GM21786 (cell line): ENCODE data around the gene RBMS3.
"Not testable (repeated sequence)": the region's sequence is repeated elsewhere in the genome, so short reads cannot be mapped to it uniquely, and the experiment has no call there.

Source experiments
- ATAC-seq: cut with Tn5 transposase; IDR thresholded peaks from one replicate; pipeline ENCODE4 v1.9.1; 2021; ENCODE audit not compliant: unreplicated experiment

The RBMS3 gene

DNA sequence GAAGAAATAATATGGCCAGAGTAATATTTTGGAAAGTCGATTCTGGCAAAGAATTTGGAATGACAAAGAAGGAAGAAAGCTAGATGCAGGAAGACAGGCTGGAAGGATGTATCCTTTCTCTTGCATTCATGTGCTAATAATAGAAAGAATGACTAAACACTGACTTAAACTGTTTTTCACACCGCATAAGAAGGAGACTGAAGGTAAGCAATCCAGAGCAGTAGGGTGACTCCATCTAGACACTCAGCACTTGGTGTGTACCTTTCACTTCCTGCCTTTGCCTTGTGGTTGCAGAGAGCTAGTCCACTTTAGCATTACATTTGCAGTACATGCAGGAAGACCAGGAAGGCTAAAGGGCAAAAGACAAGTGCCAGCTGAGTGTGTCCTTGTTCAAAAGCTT lies 234.6 kb downstream of the RBMS3 start:
- peak; percentile 66 for ATAC-seq

DNA sequence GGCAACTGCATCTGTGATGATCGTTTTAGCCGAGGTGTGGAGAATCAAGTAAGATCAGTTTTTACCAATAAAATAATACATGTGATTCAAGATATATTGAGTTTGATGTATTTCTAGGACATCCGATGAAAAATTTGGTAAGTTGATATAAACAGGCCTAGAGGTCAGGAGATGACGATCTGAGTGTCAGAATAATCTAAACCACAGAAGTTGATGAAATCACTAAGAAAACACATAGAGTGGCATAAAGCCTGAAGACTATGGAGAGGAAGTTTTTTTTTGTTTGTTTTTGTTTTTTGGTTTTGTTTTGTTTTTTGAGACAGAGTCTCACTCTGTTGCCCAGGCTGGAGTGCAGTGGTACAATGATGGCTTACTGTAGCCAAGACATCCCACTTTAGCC lies 235.3 kb downstream of the RBMS3 start:
- ATAC-seq, result no peak

DNA sequence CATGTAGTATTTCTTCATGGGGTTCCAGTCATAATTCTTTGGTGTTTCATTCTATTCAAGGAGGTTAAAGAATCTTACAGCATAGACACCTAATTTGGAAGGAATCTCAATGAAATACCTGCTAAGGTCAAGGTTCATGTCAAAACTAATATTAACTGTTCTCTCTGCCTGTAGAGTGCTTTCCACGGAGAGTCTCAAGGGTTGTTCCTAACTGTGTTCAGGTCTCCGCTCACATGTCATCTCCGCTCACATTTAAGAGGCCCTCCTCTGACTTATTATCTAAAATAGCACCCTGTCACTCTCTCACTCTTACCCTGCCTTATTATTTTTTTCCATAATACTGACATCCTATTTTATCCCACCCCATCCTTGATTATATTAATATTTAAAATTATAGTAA lies 239.9 kb downstream of the RBMS3 start:
- ATAC-seq, result no peak

DNA sequence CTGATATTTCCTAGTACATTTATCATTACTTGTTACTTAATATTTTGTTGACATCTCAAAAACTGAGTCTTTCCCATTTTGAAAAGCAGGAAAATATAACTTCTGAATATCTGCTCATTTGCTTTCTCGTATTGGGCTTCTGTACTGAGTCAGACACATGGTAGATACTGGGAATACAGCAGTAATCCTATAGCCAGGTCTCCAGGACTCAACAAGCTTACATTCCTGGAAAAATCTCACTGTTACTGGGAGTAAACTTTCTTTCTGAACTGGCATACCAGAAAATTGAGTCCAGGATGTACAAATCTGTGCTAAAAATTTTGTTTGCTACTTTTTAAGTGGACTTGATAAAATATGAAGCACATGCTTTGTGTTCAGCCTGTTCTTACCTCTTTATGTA lies 240.4 kb downstream of the RBMS3 start:
- no peak for ATAC-seq

DNA sequence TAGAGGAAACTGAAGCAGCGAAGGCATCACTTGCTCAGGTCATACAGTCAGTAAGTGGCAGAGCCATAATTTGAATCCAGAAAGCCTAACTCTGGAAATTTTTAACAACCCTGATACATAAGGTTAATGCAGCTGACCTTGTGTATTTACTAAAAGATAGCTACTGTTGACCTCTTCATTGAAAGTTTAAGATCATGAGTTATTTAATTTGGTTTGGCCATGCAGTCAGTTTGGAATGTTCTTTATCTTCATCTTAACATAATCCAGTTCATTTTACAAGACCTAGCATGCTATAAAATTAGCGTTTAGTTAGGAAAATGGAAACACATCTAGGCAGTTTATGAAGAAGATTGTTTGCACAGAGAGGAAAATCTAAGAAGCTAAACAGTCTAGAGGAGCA lies 240.9 kb downstream of the RBMS3 start:
- ATAC-seq, result no peak

DNA sequence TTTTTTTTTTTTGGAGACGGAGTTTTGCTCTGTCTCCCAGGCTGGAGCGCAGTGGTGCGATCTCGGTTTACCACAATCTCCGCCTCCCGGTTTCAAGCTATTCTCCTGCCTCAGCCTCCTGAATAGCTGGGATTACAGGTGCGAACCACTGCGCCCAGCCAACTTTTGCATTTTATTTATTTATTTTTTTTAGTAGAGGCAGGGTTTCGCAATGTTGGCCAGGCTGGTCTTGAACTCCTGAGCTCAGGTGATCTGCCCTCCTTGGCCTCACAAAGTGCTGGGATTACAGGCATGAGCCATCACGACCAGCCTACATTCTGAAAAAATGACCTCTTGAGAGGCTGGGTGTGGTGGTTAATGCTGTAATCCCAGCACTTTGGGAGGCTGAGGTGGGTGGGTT lies 243.6 kb downstream of the RBMS3 start:
- not testable (repeated sequence) for ATAC-seq

DNA sequence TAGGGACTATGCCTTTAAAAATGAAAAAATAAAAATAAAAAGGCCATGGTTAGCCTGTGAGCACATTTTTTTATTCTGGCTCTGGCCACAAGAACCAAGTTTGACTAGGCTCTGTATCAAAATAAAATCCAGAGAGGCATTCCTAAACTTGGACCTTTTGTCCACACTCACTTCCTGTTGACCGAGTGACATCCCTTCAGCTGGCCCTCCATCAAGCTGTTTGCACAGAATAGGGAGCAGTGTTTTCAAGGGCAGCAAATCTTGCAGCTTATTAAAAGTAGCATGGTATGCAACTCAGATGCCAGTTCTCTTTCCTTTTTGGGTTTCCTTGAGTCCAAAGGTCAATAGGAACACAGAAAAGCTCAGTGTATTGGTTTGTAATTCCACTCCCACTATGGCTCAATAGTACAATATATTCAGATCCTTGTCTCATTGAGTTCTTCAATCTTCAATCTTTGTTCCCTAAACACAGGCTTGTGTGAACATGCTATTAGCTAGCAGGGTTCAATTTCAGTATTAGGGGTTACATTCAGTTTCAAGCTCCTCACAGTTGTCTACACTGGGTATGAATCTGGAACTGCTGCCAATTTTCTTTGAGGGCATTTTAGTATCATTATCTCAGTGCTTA lies 244.5 kb downstream of the RBMS3 start:
- no peak for ATAC-seq

DNA sequence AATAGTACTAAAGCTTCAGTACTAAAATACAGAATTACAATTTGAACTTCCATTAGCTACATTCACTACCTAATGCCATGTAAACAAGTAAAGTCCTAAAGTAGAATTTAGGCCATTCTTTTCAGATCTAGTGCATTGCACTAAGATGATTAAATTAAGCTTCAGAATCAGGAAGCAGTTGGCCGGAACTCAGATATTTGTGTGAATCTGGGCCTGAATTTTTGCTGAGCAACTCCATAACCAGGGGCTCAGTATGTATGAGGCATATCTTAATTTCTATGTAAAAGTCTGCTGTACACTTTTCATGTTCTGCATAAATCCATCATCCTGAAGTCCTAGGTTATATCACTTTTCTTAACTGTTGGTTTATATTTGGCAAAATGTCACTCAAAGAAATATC lies 246.4 kb downstream of the RBMS3 start:
- no peak for ATAC-seq

DNA sequence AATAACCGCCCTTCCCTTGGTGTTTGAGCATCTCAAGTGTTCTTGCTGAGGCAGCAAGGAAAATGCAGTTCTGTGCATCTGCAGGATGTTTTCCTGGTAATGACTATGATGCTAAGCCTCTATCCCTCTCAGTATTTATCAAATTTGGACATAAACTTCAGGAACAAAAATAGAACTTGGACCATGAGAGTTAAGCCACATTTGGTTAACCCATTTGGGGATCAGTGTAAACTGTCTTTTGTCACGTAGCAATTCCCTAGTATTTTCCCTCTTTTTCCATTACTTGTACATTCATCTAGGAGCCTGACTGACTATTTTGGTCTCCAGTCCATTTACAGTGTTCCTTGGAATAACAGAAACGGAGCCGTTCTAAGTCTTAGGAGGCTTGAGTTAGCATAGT lies 250.8 kb downstream of the RBMS3 start:
- no peak for ATAC-seq

DNA sequence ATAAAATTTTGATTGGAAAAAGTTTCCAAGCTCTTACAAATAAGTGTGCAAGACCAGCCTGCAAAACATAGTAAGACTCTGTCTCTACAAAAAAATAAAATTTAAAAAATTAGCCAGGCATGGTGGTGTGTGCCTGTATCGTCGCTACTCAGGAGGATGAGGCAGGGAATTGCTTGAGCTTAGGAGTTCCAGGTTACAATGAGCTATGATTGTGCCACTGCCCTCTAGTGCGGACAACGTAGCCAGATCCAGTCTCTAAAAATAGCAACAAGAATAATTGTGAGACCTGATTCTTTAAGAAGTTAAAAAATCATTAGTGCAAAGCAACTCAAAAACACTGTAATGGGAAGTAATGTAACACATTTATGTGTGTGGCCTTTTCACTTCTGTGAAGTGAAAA lies 251.6 kb downstream of the RBMS3 start:
- no peak for ATAC-seq

DNA sequence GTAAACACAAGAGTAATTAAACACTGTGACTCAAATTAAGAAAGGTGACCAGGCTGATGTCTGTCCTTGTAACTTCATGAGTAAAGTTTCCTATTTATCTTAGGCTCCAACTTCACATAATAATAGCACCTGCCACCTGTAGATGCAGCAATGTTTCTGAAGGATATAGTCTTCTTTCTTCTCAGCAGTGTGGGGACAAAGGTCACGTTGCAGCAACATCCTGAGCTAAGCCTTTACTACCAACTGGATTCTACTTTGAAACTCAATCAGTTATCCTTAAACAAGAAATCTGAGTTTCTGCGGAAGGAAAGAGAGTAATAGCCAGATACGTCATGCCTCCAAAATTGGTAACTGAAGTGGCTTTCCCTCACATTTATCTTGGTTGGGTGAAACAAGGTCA lies 253.1 kb downstream of the RBMS3 start:
- no peak for ATAC-seq

DNA sequence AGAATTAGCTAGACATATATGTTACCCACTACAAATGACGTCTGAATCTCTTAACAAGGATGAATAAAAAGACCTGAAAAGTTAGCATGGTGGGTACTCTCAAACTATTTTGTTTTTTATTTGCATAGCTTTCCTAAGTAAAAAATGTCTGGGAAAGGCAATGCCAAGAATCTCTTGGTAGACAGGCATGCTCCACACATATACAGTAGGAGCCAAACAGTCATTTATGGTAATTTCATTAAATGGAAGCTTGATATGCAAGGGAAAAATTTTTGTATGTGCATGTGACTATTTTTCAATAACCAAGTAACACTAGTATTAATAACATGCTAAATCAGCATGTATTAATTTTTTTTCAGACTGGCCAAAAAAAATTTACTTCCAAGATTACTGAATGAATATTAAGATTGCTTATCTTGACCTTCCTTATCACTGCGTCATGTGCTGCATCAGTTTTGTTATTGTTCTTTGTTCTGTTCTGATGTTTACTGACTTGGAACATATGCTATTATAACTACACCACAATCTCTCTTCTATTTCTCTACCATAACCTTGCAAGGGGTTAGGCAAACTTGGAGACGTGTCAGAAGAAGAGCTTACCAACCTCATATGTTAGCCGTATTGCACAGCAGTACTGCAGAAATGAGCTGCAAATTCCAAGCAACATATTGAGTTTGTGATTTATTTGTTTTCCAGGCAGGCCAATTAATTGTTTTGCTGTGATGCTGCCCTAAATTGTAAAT lies 255.3 kb downstream of the RBMS3 start:
- no peak for ATAC-seq

DNA sequence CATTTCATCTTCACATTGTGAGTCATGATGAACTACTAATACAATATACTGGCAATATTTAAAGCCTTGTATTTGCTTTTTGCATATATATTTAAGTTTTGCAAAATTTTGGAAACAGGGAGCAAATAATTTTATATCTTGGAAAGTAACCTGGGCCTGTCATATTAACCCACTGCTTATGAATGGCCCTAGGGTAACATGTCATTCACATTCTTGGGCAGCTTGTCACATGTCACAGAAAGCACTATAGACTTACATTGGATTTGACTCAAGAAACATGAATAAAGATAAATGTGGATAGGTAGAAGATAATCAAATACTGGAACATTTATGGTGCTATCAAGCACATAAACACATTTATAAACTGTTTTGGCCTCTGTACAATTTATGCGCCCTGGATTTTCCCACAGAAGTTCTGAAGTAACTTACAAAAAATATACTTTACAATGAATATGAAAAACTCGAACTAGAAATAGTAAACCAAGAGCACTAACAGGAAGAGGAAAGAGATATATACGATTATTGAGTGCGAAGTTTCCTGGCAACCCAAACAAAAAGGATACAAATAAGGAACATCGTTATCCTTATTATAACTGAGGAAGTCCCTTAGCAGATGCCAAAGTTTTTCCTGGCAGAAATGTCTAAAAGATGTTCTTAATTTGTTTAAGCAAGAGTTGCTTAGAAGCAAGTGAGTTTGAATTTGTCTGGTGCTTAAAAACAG lies 257.2 kb downstream of the RBMS3 start:
- ATAC-seq, result no peak

DNA sequence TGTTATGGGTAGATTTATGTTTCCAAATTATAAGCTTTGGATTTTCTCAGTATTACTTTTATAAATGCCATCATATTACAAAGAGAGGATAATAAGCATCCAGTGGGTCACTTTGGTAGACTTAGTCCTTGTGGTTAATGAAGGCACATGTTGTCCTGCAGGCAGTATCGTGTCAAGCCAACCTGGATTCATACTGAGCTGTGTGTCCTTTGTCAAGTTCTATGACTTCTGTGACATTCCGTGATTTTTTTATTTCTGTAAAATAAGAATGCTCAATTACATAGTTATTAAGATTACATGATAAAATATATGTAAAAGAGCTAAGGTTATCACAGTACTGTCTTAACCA lies 257.7 kb downstream of the RBMS3 start:
- no peak for ATAC-seq

DNA sequence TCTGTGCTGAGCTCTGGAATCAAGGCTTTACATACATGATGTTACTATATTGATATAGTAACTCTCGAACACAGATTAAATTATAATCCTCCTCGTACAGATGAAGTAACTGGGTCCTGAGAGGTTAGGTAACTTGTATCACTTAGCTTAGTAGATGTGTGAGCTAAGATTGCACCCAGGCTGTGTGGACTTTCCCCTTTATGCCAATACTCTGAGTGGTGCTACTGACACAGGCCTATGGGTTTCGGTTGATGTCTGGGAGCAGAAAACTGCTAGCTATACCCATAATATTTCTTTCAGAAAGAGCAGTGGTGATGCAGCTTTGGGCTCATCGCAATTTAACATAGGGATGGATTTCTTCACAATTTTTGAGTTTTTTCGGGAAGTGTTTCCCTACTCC lies 259.7 kb downstream of the RBMS3 start:
- ATAC-seq, result no peak

DNA sequence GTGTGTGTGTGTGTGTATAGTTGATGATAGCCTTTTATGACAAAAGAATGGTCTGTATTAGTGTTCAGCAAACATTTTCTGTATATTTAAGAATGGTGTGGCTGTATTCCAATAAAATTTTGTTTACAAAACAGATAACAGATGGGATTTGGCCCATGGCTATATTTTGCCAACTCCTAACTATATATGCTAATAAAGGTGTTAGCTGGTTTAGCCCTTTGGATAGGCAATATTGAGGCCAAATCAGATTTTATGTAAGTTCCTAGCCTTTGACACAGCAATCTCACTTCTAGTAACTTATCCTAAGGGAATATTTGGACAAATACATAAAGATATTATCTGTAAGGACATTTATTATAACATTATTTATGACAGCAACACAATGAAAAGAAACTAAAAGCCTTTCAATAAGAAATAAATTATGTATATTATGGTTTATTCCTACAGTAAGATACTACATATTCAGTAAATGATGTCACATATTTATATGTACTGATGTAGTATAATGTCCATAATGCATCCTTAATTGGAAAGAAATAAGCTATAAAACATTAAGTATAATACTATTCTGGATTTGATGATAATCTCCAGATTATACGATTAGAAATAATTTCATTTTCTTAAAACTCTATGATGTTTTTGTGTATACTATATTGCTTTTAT lies 264.0 kb downstream of the RBMS3 start:
- no peak for ATAC-seq

DNA sequence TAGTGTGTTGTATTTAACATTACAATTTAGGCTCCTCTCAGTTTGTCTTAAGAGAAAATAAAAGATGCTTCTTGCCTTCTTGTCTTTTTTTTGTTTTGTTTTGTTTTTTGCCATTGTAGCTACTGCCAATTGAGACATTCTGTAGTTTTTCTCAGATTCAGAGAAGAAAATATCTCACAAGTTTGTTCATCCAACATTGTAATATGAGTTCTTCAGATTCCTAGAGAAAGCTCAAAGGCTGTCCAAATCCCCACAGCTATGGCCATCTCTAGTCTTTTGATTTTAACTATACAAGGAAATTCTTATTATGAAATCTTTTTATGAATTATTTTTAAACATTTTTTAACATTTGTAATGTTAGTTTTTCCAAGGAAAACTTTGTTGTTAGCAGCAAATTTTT lies 264.7 kb downstream of the RBMS3 start:
- ATAC-seq, result no peak

DNA sequence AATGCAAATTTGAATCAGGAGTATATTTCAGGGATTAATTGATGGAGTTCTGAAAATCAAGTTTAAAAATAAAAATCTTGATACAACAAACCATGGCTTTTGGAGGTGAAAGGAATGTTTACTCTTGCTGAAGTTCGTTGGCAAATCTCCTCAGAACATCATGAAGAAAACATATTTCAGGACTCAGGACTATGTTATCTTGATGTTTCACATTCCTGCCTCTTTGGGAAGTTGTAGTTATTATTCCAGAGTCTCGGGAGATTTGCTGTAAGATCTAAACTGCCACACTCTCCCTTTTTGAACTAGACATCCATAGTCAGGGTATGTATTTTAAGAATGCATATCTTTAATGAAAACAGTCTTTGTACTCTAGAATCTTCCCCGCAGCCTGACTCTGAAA lies 271.2 kb downstream of the RBMS3 start:
- ATAC-seq, result no peak

DNA sequence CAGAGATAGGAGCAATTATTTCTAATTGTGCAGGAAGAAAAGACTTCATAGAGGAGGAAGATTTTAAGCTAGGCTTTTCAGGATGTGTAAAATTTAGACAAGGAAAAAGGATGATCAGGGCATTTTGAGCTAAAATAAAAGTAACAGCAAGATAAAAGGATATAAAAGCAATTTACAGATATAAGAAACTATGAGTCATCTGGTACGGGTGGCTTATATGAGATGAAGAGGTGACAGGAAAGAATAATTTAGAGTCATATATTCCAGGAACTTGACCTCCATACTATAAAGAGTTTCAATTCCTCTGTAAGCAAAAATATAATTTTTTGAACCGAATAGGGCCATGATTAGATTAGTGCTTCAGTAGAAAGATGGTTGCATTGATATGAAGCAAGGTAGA lies 273.7 kb downstream of the RBMS3 start:
- ATAC-seq, result no peak

DNA sequence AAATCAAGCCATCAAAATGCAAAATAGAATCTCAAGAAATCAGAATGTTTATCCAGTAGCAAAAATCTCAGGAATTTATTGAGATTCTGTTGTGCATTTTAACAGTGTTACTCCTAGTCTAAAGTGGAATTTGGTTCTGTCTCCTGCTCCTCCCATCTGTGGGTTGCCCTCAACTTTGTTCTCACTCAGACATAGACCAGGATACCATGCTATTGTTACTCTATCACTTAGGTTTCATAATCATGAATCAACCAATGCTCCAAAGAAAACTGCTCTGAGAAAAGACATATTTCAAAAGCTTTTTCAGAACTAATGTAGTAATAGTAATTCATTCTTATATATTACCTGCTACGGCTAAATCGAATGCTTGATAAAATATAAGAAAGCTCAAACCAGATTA lies 274.7 kb downstream of the RBMS3 start:
- no peak for ATAC-seq

DNA sequence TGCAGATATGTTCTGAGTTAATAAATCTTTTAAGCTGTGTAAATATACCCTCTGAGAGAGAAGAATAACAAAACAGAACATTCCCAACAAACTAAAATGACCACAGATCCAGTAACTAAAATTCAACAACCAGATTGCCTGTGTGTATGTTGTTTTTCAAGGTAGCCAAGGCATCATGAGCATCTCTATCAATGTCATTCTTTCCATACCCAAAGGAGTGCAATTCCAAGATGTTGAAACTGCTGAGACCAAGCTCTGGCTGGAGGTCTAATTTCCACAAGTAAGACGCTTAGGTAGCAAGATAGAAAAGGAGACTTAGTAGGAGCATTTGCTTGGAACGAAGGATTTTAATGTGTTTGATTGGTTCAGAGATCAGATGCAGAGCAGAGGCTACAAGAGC lies 276.3 kb downstream of the RBMS3 start:
- ATAC-seq, result no peak

DNA sequence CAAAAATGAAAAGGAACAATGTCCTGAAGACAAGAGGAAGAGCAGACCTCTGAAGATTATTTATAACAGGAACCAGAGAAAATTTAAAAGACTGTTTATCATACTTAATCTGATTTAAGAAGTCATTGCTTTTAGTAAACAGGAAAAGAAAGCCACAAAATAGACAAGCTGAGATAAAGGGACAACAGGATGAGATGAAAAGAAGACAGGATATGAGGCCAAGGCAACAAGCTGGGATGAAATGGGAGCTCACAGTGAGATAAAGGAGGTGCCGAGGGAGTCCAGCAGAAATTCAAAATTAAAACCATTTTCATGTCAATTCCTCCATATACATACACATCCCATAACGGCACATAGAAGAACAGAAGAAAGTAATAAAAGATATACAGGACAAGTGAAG lies 277.0 kb downstream of the RBMS3 start:
- no peak for ATAC-seq
